RKO (cell line): ENCODE data around the gene NTM.
"Not testable (repeated sequence)": the region's sequence is repeated elsewhere in the genome, so short reads cannot be mapped to it uniquely, and the experiment has no call there.

Experiments used
- DNase-seq: peaks from one replicate; pipeline ENCODE4 v3.0.0-alpha.2; 2016; ENCODE audit warnings: low spot score

NTM gene

DNA sequence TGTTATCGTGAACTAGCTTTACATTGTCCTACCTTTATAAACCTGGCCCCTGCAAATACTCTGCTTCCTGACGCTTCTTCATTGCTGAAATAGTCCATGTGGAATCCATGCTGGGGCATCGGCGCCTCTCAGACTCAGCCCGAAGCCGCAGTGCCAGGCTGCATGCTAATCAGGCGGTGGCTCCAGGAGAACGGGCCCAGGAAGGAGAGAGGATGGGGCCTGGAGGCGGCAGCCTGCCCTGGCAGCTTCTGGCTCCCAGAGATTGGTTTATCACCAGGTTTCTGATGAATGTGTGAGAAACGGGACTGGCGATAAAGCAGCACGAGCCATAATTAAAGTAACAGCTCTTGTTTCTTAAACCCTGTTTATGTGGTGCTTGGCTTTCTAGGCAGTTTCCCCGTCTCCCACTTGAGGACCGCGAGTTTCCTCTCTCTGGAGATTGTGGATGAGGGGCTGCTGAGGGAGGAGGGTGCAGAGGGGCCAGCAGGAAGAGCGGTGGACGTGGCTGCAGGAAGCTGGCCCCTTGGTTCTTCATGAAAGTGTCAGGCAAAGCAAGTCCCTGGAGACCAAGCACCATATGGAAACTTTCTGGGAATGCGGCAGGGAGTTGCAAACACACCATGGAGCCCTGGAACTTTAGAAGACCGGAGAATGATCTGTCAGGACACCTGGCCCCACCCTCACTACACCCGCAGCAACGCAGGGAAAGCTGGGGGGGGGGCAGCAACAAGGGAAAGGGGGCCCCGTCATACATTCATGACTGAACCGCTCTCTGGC lies 93.4 kb downstream of the NTM start:
- DNase-seq = no peak

DNA sequence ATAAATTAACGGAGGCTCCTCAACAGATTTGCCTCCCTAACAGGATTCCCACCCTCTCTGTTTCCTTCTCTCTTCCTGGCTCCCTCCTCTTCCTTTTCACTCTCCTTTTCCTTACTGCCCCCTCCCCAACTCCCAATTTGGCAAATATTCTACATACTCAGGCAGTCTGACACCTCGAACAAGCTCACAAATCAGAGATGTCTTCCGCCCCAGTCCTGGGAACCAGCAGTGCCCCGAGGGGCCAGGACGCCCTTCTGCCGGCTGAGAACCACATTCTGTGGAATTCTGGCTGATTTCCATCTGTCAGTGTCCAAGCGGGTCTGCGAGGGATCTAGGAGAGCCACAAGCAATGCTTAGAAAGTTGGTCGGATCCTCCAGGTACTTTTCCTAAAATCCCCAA lies 94.0 kb downstream of the NTM start:
- DNase-seq = no peak

DNA sequence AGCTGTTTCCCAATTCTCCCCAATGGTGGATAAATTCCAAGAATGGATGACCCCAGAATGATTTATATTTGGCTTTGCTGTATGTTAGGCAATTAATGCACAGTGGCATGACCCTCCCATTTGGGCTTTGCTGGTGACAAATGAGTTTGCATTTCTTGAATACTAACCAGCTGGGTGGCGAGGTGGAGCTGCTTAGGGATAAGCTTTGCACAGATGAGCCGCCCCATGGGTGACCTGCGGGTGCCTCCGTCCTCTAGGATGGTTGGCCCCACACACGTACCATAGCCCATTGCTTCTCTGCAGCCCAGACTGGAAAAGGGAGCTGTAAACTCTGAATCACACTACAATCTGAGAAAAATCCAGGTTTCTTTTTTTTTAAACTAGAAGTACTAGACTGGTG lies 94.6 kb downstream of the NTM start:
- DNase-seq = no peak

DNA sequence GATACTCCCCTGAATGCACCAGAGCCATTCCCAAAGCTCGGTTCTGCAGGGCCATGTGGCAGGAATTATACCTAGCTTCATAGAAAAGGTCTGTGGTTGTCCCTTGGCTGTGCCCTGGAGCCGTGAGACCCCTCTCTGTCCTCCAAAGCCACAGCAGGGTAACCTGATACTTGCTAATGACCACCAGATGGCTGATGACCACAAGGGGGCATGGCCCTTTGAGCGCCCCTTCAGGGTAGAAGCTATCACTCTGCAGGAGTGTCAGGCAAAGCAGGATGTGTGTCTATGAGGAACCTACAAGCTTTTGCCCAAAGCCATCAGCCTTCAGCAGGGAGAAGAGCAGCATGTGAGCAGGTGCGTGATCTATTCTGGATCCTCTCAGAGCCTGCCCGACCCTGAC lies 95.3 kb downstream of the NTM start:
- no peak for DNase-seq

DNA sequence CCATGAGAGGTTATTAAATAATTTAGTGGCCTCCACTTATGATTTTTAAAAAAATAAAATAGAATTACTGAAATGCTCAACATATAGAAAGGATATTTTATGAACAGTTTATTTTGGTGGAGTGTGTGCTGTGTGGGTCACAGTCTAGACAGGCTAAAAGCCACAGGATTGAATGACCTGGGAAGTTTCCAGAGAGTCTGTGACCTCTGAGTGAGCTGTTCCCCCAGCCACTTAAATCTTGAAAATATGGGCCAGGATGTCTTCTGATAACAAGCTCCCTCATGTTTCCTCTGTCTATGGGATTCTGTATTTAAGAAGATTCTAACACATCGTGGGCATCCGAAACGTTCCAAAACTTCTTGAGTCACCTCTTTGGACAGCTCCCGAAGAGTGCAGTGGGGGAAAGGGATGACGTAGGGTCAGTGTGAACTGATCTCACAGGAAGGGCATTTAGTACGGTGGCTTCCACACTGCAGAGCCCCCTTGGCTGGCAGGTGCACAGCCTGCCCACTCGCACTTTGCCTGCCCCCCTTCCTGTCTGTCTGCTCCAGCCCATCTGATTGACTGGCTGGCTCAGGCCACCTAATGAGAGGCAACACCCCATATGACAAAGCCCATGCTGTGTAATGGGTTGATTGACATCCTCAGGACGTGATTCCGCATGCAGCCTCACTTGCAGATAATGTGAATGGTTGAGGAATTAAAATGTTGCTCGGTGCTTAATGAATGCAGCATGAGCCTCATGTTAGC lies 97.4 kb downstream of the NTM start:
- no peak for DNase-seq

DNA sequence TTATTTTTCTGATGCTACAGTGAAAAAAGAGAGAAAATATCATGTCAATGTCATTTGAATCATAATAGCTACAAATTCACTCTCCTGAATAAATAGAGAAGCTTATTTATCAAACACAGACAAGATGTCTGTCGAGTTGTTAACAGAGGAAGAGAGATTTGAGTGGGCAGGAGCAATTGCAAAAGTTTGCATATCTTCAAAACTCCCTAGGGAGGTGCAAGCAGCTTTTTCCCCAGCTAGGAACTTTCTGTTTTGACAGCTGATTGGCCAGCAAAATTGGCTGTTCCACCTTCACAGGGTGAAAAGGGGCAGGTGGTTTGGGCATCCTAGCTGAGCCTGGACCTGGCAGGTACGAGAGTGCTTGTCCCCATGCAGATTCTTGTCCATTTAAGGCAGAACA lies 98.2 kb downstream of the NTM start:
- DNase-seq = no peak

DNA sequence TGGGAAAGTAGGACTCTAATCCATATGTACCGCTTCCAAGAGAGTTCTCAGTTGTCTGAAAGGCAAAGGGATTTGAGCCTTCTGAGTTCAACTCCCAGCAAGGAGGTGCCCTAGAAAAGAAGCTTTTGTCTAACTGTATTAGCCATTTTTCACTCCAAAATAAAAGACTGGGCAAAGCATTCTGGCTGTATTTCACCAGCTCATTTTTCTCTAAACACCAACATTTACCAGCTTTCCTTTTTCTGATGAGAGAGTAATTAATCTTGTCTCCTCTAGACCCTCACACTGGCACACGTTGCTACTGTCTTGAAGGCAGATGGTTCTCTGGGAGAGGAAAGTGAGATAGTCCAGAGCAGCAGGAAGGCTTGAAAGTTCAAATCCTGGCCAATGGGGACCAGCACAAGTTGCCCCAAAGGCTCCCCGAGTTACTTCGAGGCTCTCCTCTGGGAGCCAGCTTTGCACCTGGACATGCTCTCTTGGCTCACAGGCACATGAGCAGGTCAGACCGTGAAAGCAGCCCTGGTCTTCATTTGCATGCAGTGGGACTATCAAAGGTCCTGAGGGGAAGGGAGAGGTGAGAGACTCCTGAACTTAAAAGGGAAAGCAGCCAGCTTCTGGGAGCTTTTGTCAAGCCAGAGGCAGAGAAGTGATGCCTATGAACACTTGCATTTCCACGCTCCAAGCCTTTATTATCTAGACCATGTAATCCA lies 100.0 kb downstream of the NTM start:
- no peak for DNase-seq

DNA sequence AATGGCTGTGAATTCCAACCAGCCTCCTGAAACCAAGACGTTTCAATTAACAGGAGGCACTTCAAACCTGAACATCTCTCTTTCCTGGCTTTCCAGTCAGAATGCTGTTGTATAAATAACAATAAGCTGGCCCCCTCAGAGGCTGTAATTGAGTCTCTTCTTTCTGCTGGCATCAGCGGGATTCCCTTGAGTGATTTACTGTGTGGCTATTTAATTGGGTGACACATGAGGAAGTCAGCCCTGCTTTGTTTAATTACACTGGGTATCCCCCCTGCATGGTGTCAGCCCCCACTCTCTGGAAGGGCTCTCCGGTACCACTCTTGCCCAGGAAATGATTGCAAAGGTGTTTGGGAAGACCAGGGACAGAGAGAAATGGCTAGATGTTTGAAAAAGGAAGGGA lies 101.6 kb downstream of the NTM start:
- no peak for DNase-seq

DNA sequence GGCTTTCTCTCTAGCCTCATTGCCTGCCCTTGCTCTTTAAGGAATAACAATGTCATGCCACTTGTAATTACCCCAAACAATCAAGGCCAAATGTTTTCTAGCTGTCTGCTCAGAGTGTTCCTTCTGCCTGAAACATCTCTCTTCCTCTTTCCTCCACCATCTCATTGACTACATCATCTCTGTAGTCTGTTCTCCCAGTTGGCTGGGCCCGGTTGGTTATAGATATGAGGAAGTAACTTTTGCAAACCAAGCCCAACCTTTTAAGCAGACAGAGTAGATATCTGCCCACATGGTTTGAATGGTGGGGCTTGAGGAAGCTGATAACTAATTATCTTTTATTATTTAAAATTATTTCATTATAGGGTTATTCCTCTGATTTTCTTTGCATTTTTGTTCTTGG lies 104.5 kb downstream of the NTM start:
- no peak for DNase-seq

DNA sequence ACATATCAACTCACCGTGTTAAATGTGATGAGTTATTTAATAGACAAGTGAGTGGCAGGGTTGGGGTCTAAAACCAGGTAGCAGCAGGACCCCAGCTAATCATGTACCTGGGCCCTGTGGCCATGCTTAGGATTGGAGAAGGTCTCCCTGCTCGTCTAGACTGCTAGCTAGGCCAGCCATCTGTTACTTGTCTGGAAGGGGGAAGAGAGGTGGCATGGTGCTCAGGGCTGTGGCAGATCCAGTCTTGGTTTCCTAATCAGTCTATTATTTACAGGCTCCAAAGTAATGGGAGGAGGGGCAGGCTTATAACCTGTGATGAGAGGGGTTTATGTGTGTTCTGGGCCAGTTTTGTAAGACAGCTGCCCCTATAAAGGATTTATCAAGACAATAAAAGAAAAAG lies 105.9 kb downstream of the NTM start:
- DNase-seq = no peak

DNA sequence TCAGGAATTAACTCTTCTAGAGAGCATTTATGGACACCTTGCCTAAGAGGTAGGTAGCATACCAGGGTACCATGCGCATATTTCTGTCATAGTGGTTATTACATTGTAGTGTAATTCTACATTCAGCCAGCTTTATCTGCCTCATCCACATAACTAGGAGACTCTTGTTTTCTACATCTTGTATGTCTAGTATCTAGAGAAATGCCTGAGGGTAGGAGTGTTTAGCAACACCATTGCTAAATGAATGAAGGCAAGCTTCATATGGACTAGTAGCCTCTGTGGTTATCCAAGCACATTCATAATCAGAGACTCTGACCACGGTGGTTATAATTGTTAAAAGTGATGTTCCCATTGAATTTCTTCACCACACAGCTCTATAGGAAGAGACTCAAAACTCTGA lies 107.9 kb downstream of the NTM start:
- no peak for DNase-seq

DNA sequence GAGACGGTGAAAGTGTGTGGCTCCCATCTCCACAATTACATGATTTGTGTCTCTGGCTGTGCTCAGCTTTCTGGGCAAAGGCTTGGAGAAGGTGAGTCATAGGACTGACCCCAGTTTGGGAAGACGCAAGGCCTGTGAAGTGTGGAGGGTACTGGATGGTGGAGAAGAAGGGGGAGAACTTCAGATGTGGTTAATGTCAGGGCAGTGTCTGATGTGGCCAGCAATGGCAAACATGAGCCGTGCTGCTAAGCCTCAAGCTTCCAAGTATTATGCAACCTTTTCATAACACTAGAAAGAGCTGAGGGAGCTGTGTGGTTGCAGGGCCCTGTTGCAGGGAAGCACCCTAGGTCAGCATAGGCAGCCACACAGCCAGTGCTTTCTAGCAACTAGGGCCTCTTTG lies 110.9 kb downstream of the NTM start:
- DNase-seq = no peak

DNA sequence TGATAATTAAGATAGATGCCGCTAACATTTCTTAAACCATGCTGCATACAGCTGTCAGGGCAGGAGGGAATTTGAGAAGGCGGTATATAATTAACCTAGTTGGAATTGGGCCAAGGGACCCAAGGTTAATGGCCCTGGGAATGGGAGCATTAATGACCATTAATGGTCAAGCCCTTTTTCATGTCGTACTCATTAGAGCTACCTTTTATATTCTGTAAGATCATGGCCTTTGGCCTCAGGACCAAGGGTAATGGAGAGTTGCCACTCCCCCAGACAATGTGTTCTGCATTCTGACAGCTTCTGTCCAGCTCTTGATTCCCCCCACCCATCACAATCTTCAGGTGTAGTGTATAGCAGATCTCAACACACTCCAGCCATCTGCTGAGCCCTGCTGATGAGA lies 111.6 kb downstream of the NTM start:
- no peak for DNase-seq

DNA sequence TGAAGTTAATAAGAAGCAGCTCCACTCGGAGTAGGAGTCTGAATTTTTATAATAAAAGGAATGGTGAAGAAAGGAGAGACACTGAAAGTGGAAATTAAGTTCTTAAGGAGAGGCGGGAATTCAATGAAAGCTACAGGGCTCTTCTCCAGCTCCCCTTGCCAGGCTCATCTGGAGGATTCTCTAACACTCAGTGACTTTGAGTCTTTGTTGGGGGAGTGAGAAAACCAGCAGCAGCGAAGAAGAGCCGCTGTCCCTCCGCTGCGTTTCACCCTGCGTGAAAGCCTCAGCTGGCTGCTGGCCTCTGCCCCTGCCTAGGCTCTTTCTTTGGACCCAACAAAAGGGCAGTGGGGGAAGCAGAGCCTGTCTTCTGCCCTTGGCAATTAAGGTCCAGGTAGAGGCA lies 113.0 kb downstream of the NTM start:
- no peak for DNase-seq

DNA sequence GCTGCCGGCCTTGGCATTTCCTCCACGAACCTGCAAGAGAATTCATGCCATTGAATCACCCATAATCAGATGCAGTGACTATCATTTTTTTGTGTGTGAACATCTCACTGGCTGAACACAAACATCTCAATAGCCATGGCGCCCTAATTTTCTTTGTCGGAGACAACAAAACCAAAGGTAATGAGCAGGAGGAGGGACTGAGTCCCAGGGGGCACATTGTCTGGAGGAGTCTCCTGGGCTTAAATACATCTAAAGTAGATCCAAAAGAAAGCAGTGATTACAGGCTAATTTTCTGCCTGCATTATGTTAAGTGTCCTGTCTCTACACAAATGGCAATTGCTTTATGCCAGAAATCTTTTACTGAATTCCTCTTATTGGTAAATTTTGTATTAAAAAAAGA lies 113.5 kb downstream of the NTM start:
- no peak for DNase-seq

DNA sequence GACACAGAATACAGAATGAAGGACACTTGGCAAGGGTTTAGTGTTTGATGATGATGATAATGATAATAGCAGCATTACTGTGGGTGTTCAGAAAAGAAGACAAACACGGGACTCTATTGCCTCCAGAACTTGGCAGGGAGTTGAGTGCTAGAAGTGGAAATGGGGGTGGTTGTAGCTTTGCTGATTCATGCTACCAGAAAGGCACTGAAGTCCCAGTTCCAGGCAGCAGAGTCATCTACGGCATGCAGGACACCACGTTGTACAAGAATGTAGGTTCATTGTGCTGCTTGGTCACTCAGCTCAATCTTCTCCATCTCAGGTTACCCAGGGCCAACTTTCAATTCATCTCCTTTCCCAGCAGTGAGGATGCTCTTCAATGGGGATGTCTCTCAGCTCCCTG lies 115.7 kb downstream of the NTM start:
- DNase-seq = no peak

DNA sequence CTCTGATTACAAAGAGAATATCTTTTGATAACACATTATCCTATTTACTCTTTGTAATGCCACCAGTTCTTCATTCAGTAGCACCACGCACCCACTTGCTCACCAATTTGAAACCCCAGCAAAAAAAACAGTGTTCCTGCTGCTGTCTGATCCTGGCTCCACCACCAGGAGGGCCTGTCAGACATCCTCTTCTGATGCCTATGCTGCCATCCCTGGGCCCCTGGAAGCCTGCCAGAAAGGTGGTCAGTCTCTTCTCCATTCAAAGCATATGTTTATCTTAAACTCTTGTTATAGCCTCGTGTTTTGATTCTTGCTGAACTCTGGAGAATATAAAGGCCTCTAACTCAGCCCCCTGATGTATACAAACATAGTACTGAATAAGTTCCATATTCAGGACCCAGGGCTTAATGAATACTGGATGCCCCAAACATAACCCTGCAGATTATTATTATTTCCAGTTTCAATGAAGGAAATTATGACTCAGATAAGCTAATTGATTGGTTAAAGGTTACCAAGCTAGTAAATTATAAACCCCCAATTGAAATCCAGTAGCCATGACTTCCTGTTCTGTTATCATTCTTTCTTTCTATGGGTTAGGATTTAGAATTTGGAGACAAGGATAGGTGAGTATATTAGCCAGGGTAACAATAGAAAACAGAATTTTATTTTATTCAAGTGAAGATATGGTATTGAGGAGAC lies 116.7 kb downstream of the NTM start:
- no peak for DNase-seq

DNA sequence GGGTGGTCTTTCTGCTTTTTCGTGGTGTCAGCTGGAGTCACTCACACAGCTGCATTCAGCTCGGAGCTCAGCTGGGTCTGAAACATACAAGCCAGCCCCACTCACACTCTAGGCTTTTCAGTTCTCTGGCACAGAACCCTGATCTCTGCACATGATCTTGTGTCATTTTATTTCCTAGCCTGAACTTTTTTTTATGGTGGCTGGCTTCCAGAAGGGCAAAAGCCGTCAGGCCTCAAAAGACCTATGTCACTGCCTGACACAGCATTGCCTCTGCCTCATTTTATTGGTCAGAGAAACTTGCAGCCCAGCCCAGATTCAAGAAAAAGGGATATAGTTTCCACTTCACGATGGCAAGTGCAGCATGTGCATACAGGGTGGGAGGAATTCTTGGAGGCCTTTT lies 117.8 kb downstream of the NTM start:
- DNase-seq = no peak

DNA sequence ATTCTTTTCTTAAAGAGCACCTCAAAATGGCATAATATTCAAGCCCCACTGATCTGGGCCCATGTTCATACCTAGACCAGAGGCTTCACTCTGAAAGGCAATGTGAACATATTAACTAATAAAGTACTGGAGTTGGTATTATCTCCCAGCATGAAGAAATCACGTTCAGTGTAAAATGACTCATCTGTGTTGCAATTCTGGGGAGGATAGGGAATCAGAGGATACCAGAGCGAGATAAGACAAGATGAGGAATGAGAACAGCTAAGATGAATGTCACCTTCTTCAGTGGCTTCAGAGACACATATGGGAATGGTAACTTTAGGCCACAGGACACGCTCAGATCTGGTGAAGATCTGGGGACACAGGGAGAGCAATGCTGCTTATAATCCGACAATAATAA lies 121.1 kb downstream of the NTM start:
- DNase-seq = no peak

DNA sequence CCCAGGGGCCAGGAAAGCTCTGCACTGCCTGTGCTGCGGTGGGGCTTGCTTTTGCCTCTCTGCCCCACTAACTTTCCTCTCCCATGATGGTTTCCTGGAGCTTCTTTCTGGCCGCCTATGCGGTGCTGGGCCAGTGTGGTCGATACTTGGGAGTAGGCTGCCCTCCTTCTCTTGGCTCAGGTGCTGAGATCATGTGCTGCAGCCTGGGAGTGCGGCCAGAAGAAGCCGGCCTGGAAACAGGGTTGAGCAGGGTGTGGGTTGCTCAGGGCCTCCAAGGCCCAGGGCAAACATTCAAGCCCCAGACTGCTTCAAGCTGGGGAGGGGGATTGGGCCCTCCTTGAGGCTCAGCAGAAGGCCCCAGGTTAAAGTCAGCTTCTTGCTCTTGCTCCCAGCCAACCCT lies 125.0 kb downstream of the NTM start:
- DNase-seq = no peak

DNA sequence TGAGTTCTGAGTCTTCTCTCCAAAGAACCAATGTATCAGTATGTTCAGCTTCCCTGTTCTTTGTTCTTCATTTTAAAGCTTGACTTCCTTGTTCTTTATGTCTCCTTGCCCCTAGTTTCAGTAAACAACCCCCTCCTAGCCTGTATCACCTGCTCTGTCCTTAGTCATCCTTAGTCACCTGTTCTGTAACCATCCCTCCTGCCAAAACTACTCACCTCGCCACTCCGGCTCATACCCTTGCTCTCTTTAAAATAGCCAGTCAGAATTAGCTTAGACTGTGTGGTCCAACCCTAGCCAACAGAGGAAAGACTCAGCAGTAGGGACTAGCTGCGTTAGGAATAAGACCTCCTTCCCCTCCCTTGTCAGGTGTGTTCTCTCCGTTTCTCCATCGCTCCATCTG lies 127.3 kb downstream of the NTM start:
- not testable (repeated sequence) for DNase-seq

DNA sequence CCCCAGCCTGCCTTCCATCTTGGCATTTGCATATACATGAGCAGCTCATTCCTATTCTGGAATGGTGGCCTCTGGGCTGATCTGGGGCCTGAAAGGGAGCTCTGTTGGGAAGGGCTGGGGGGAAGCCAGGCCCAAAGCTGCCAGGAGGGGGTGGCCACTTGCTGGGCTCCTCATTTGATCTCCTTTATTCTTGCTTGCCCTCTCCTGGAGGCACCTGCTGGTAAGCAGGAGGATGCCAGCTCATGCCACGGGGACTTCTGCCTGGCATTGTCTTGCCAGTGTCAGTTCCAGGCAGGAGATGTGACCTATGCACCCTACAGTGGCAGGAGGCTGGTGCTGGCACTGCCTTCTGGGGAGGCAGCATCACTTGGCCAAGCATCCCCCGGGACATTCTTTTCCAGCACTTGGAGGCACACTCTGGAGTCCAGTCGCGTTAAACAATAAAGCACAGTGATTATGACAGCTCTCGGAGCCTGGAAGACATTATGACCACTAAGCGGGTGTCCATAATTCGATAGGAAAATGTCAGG lies 128.3 kb downstream of the NTM start:
- no peak for DNase-seq
